Stimulated activated memory B cell treated with anti-CD40 and anti-IgM and Interleukin-4, amounts not matched to agents 10 μg/mL and 1 μg/mL and 100 μg/mL, for 72 hours (primary cell): ENCODE data around the gene STAC2.

Experiments used
- ATAC-seq: fragments of 150-1000 bp; cut with Tn5 transposase; 2 replicates; pipeline ENCODE4 v1.10.0; 2021
- H3K27ac Mint-ChIP-seq: one replicate; pipeline ENCODE4 v1.8.0; 2022; ENCODE audit warnings: mild to moderate bottlenecking, mixed read lengths
- H3K27me3 Mint-ChIP-seq: one replicate; pipeline ENCODE4 v1.8.0; 2022; ENCODE audit warnings: mixed read lengths
- H3K36me3 Mint-ChIP-seq: one replicate; pipeline ENCODE4 v1.8.0; 2022; ENCODE audit warnings: mixed read lengths
- H3K4me1 Mint-ChIP-seq: one replicate; pipeline ENCODE4 v1.8.0; 2022; ENCODE audit warnings: mixed read lengths
- H3K4me3 Mint-ChIP-seq: one replicate; pipeline ENCODE4 v1.8.0; 2022; ENCODE audit warnings: mild to moderate bottlenecking, moderate library complexity, mixed read lengths
- H3K9me3 Mint-ChIP-seq: one replicate; pipeline ENCODE4 v1.8.0; 2022; ENCODE audit warnings: mixed read lengths

Gene STAC2

GRCh38 chr17:39204245-39204644 is 21.5 kb downstream of the STAC2 start:
- Mint-ChIP-seq H3K36me3 (peaks cover 48% of the 10 kb centered on the region), H3K27me3 (no peaks in the 10 kb centered on the region), H3K4me3 (no peak overlapping the region), H3K27ac (peak overlapping the region; percentile 16), H3K4me1 (peaks cover 78% of the 10 kb centered on the region), H3K9me3 (no peaks in the 10 kb centered on the region)
- ATAC-seq, result no peak

- peaks cover 61% of the 10 kb centered on the region for H3K4me1 Mint-ChIP-seq
- H3K9me3 Mint-ChIP-seq, result no peaks in the 10 kb centered on the region
- H3K4me3 Mint-ChIP-seq, result peak overlapping the region; percentile 96
- peak overlapping the region; percentile 100 for H3K27ac Mint-ChIP-seq
- H3K36me3 Mint-ChIP-seq, result peaks cover 48% of the 10 kb centered on the region
- H3K27me3 Mint-ChIP-seq, result no peaks in the 10 kb centered on the region
- no peak for ATAC-seq
These were observed 24.7 kb downstream of the STAC2 start for GRCh38 chr17:39200957-39201510.

GRCh38 chr17:39200070-39200879 is 25.5 kb downstream of the STAC2 start, which contains the start of gene RPL19:
TSS of gene RPL19 (plus strand) at chr17:39200283. CDS start at chr17:39200345, 62 bp downstream.
- Mint-ChIP-seq H3K36me3 (peaks cover 48% of the 10 kb centered on the region), H3K9me3 (no peaks in the 10 kb centered on the region), H3K27ac (peak within 1 kb of the TSS; percentile 100), H3K4me1 (peaks cover 69% of the 10 kb centered on the region), H3K4me3 (peak within 1 kb of the TSS; percentile 96), H3K27me3 (no peaks in the 10 kb centered on the region)
- ATAC-seq, result peak; percentile 83

- peaks cover 43% of the 10 kb centered on the region for H3K36me3 Mint-ChIP-seq
These were observed 26.0 kb downstream of the STAC2 start for GRCh38 chr17:39199820-39200069.

GRCh38 chr17:39198186-39198566 is 27.6 kb downstream of the STAC2 start:
- Mint-ChIP-seq H3K4me1 (peaks cover 52% of the 10 kb centered on the region), H3K27me3 (no peaks in the 10 kb centered on the region)
- no peak for ATAC-seq

More at GRCh38 chr17:39199820-39200069, 26.0 kb downstream of the STAC2 start:
- H3K9me3 Mint-ChIP-seq, result no peaks in the 10 kb centered on the region
- peak overlapping the region; percentile 96 for H3K4me3 Mint-ChIP-seq
- ATAC-seq, result peak; percentile 79
- H3K27me3 Mint-ChIP-seq, result no peaks in the 10 kb centered on the region
- H3K4me1 Mint-ChIP-seq, result peaks cover 66% of the 10 kb centered on the region
- H3K27ac Mint-ChIP-seq, result peak overlapping the region; percentile 100

GRCh38 chr17:39197380-39198185 is 28.2 kb downstream of the STAC2 start, which contains the start of gene CACNB1:
TSS of gene CACNB1 (minus strand) at chr17:39197669. CDS start at chr17:39197495, 174 bp downstream.
- H3K4me3 Mint-ChIP-seq, result peak within 1 kb of the TSS; percentile 87
- H3K27me3 Mint-ChIP-seq, result no peaks in the 10 kb centered on the region
- peak within 1 kb of the TSS; percentile 65 for H3K27ac Mint-ChIP-seq
- ATAC-seq, result peak; percentile 57
- peaks cover 46% of the 10 kb centered on the region for H3K4me1 Mint-ChIP-seq
- H3K36me3 Mint-ChIP-seq, result peaks cover 25% of the 10 kb centered on the region
- H3K9me3 Mint-ChIP-seq, result no peaks in the 10 kb centered on the region

More at GRCh38 chr17:39198186-39198566, 27.6 kb downstream of the STAC2 start:
- Mint-ChIP-seq H3K9me3 (no peaks in the 10 kb centered on the region), H3K27ac (peak overlapping the region; percentile 65), H3K4me3 (peak overlapping the region; percentile 87), H3K36me3 (peaks cover 29% of the 10 kb centered on the region)

GRCh38 chr17:39196808-39197291 is 28.9 kb downstream of the STAC2 start:
- peaks cover 40% of the 10 kb centered on the region for H3K4me1 Mint-ChIP-seq
- no peaks in the 10 kb centered on the region for H3K27me3 Mint-ChIP-seq
- ATAC-seq, result no peak
- no peaks in the 10 kb centered on the region for H3K9me3 Mint-ChIP-seq
- peaks cover 23% of the 10 kb centered on the region for H3K36me3 Mint-ChIP-seq
- H3K4me3 Mint-ChIP-seq, result peak overlapping the region; percentile 87
- peak overlapping the region; percentile 65 for H3K27ac Mint-ChIP-seq

- H3K27me3 Mint-ChIP-seq, result no peaks in the 10 kb centered on the region
- no peak for ATAC-seq
- H3K4me3 Mint-ChIP-seq, result peak overlapping the region; percentile 63
- no peaks in the 10 kb centered on the region for H3K9me3 Mint-ChIP-seq
- H3K27ac Mint-ChIP-seq, result peak overlapping the region; percentile 65
- peaks cover 18% of the 10 kb centered on the region for H3K36me3 Mint-ChIP-seq
- peaks cover 35% of the 10 kb centered on the region for H3K4me1 Mint-ChIP-seq
These were observed 29.4 kb downstream of the STAC2 start for GRCh38 chr17:39196241-39196807.

GRCh38 chr17:39195568-39196160 is 30.1 kb downstream of the STAC2 start:
- H3K4me3 Mint-ChIP-seq, result peak overlapping the region; percentile 63
- peak; percentile 35 for ATAC-seq
- peak overlapping the region; percentile 2 for H3K27ac Mint-ChIP-seq
- no peaks in the 10 kb centered on the region for H3K27me3 Mint-ChIP-seq
- H3K4me1 Mint-ChIP-seq, result peaks cover 29% of the 10 kb centered on the region
- H3K9me3 Mint-ChIP-seq, result no peaks in the 10 kb centered on the region
- peaks cover 12% of the 10 kb centered on the region for H3K36me3 Mint-ChIP-seq

- Mint-ChIP-seq H3K4me3 (no peak overlapping the region), H3K36me3 (peaks cover 8% of the 10 kb centered on the region), H3K9me3 (no peaks in the 10 kb centered on the region), H3K27ac (peak overlapping the region; percentile 2), H3K27me3 (no peaks in the 10 kb centered on the region), H3K4me1 (peaks cover 25% of the 10 kb centered on the region)
- no peak for ATAC-seq
These were observed 30.7 kb downstream of the STAC2 start for GRCh38 chr17:39194985-39195524.

GRCh38 chr17:39194089-39194984 is 31.4 kb downstream of the STAC2 start:
- Mint-ChIP-seq H3K27me3 (no peaks in the 10 kb centered on the region), H3K4me3 (no peak overlapping the region), H3K9me3 (no peaks in the 10 kb centered on the region), H3K4me1 (peaks cover 18% of the 10 kb centered on the region), H3K27ac (no peak overlapping the region), H3K36me3 (peaks cover 7% of the 10 kb centered on the region)
- no peak for ATAC-seq

GRCh38 chr17:39193346-39193745 is 32.4 kb downstream of the STAC2 start:
- Mint-ChIP-seq H3K4me3 (no peak overlapping the region), H3K9me3 (no peaks in the 10 kb centered on the region), H3K27ac (no peak overlapping the region), H3K4me1 (peaks cover 17% of the 10 kb centered on the region), H3K27me3 (no peaks in the 10 kb centered on the region), H3K36me3 (peaks cover 7% of the 10 kb centered on the region)
- ATAC-seq, result no peak

- Mint-ChIP-seq H3K4me3 (no peak overlapping the region), H3K27ac (no peak overlapping the region), H3K36me3 (peaks cover 7% of the 10 kb centered on the region), H3K9me3 (no peaks in the 10 kb centered on the region), H3K27me3 (no peaks in the 10 kb centered on the region), H3K4me1 (peaks cover 14% of the 10 kb centered on the region)
- no peak for ATAC-seq
These were observed 32.8 kb downstream of the STAC2 start for GRCh38 chr17:39192901-39193300.
